Muscle layer of duodenum (tissue), 2 donors: ENCODE results near the gene WDR70.
"Not testable (repeated sequence)": the region's sequence is repeated elsewhere in the genome, so short reads cannot be mapped to it uniquely, and the experiment has no call there.

Experiments used
- H3K27ac ChIP-seq: one replicate; pipeline ENCODE4 v1.7.0; 2013; ENCODE audit warnings: mild to moderate bottlenecking, low read length
- H3K27me3 ChIP-seq: one replicate; pipeline ENCODE4 v1.7.0; 2013; ENCODE audit warnings: low read depth, mild to moderate bottlenecking, control low read depth, low read length
- H3K36me3 ChIP-seq, 2 donors: one replicate each; pipeline ENCODE4 v1.7.0; 2013; ENCODE audit warnings: low read length in 2 of 2, control low read depth in 1 of 2, mild to moderate bottlenecking in 1 of 2; ENCODE audit not compliant: insufficient read depth in 2 of 2, control insufficient read depth in 1 of 2
- H3K4me1 ChIP-seq, 2 donors: one replicate each; pipeline ENCODE4 v1.7.0; 2013; ENCODE audit warnings: low read length in 2 of 2, mild to moderate bottlenecking in 2 of 2, control low read depth in 1 of 2, moderate library complexity in 1 of 2; ENCODE audit not compliant: insufficient read depth in 2 of 2, control insufficient read depth in 1 of 2
- H3K4me3 ChIP-seq, 2 donors: one replicate each; pipeline ENCODE4 v1.7.0; 2013; ENCODE audit warnings: low read length in 2 of 2, low read depth in 1 of 2, mild to moderate bottlenecking in 1 of 2
- H3K9me3 ChIP-seq, 2 donors: one replicate each; pipeline ENCODE4 v1.7.0; 2013; ENCODE audit warnings: low read length in 2 of 2, control low read depth in 1 of 2, mild to moderate bottlenecking in 1 of 2; ENCODE audit not compliant: control insufficient read depth in 1 of 2
- donor health status: healthy.

Gene WDR70

DNA sequence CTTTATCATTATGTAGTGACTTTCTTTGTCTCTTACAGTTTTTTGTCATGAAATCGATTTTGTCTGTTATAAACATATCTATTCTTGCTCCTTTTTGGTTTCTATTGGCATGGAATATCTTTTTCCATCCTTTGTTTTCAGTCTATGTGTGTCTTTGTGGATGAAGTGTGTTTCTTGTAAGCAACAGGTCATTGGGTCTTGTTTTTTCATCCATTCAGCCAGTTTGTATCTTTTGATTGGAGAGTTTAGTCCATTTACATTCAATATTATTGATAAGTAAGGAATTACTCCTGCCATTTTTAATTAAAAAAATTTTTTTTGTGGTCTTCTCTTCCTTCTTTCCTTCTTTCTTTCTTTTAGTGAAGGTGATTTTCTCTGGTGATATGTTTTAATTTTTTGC lies 266.6 kb downstream of the WDR70 start:
- Histone ChIP-seq H3K36me3 (no peaks in the 10 kb centered on the region), H3K27me3 (no peaks in the 10 kb centered on the region), H3K9me3 (peaks cover 0 to 8% of the 10 kb centered on the region in 2 donors), H3K4me3 (no peak overlapping the region), H3K27ac (no peak overlapping the region), H3K4me1 (no peaks in the 10 kb centered on the region)

- H3K4me1 ChIP-seq, H3K36me3 ChIP-seq, H3K27ac ChIP-seq, H3K4me3 ChIP-seq, H3K9me3 ChIP-seq, H3K27me3 ChIP-seq: not testable (repeated sequence)
Measured at GRCh38 chr5:37654566-37654965, 275.4 kb downstream of the WDR70 start.

GRCh38 chr5:37657046-37657445 lies 277.9 kb downstream of the WDR70 start:
- H3K9me3 ChIP-seq = peaks cover 0 to 9% of the 10 kb centered on the region in 2 donors
- no peaks in the 10 kb centered on the region for H3K36me3 ChIP-seq
- H3K4me3 ChIP-seq = no peak overlapping the region
- H3K27me3 ChIP-seq = no peaks in the 10 kb centered on the region
- peaks cover 0 to 10% of the 10 kb centered on the region in 2 donors for H3K4me1 ChIP-seq
- H3K27ac ChIP-seq = no peak overlapping the region

GRCh38 chr5:37658440-37658839 lies 279.3 kb downstream of the WDR70 start:
- peaks cover 0 to 9% of the 10 kb centered on the region in 2 donors for H3K9me3 ChIP-seq
- H3K27me3 ChIP-seq = no peaks in the 10 kb centered on the region
- H3K36me3 ChIP-seq = no peaks in the 10 kb centered on the region
- no peak overlapping the region for H3K4me3 ChIP-seq
- H3K4me1 ChIP-seq = peaks cover 0 to 11% of the 10 kb centered on the region in 2 donors
- H3K27ac ChIP-seq = no peak overlapping the region

DNA sequence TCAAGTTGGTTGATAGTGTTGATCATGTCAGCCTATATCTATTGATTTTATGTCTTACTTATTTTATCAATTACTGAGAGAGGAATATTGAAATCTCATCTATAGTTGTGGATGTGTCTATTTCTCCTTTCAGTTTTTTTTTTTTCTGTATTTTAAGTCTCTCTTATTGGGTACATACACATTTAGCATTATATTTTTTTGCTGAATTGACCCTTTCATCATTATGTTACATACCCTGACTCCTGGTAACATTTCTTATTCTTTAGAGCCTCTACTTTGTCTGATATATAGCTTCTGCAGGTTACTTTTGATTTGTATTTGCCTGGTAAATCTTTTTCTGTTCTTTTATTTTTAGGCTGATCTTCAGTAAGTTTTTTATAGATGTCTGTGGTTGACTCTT lies 281.2 kb downstream of the WDR70 start:
- peaks cover 3 to 14% of the 10 kb centered on the region in 2 donors for H3K4me1 ChIP-seq

GRCh38 chr5:37661227-37661920 lies 282.3 kb downstream of the WDR70 start:
- H3K27ac ChIP-seq = no peak overlapping the region
- no peak overlapping the region for H3K4me3 ChIP-seq
- no peaks in the 10 kb centered on the region for H3K36me3 ChIP-seq
- peaks cover 6 to 22% of the 10 kb centered on the region in 2 donors for H3K4me1 ChIP-seq
- no peaks in the 10 kb centered on the region for H3K9me3 ChIP-seq
- H3K27me3 ChIP-seq = no peaks in the 10 kb centered on the region

More for the DNA sequence above, 281.2 kb downstream of the WDR70 start:
- H3K36me3 ChIP-seq = no peaks in the 10 kb centered on the region
- H3K27ac ChIP-seq = no peak overlapping the region
- no peak overlapping the region for H3K4me3 ChIP-seq
- no peaks in the 10 kb centered on the region for H3K27me3 ChIP-seq
- H3K9me3 ChIP-seq = no peaks in the 10 kb centered on the region

- Histone ChIP-seq H3K9me3 (no peaks in the 10 kb centered on the region), H3K27ac (no peak overlapping the region), H3K4me3 (no peak overlapping the region), H3K36me3 (no peaks in the 10 kb centered on the region), H3K27me3 (no peaks in the 10 kb centered on the region), H3K4me1 (peaks cover 6 to 23% of the 10 kb centered on the region in 2 donors)
Measured at GRCh38 chr5:37661951-37662350, 282.8 kb downstream of the WDR70 start.

DNA sequence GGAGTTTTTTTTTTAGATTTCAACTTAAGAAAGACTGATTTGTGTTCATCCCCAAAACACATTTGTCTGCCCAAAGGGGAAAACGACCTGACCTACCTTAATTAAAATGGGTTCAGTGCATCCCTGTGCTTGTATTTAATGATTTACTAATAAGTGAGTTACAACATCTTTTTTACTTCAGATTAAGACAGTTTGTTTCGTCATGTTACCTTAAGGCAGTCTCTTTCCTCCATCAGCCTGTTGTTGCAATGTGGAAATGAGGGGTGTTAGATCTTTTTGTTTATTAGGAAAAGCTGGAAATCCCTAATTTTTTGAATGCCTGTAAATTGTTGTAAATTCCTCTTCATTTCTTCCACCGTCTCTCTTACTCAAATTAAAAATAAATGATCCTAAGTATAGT lies 283.2 kb downstream of the WDR70 start:
- no peak overlapping the region for H3K4me3 ChIP-seq
- H3K4me1 ChIP-seq = peaks cover 6 to 24% of the 10 kb centered on the region in 2 donors
- no peaks in the 10 kb centered on the region for H3K27me3 ChIP-seq
- no peak overlapping the region for H3K27ac ChIP-seq
- H3K9me3 ChIP-seq = no peaks in the 10 kb centered on the region
- no peaks in the 10 kb centered on the region for H3K36me3 ChIP-seq

DNA sequence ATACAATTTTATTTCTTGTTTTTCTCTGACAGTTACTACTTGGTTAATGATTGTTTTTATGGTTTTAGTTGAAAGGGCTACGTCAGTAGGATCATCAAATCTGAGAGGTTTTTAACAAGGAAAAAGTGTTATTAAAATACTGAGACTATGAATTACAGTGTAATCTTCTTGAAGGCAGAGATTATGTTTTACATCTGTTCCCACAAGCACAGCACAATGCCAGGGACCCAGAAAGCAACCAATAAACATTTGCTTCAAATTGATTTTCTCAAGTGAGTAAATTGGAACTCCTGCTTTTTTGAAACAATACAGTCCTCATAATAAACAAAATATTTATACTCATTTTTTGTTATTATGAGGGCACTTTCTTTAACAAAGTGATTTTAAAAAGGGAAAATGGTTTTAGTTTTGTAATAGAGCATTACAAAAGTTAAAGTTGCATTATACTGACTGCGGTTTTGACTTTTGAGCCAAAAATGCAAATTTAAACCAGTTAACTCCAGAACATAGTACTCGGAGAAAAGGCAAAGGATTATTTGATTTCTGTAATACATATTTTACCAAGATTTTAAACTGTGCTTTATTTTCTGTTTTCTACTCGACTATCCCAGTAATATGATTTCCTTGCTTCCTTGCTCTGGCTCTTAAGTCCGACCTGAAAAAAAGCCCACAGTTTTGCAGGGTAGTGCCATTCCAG lies 283.8 kb downstream of the WDR70 start:
- no peaks in the 10 kb centered on the region for H3K36me3 ChIP-seq
- H3K9me3 ChIP-seq = no peaks in the 10 kb centered on the region
- H3K4me3 ChIP-seq = no peak overlapping the region
- H3K27me3 ChIP-seq = no peaks in the 10 kb centered on the region
- no peak overlapping the region for H3K27ac ChIP-seq
- H3K4me1 ChIP-seq = peaks cover 6 to 28% of the 10 kb centered on the region in 2 donors

- Histone ChIP-seq H3K4me1 (peaks cover 6 to 28% of the 10 kb centered on the region in 2 donors), H3K27me3 (no peaks in the 10 kb centered on the region), H3K4me3 (no peak overlapping the region), H3K36me3 (no peaks in the 10 kb centered on the region), H3K9me3 (no peaks in the 10 kb centered on the region), H3K27ac (no peak overlapping the region)
Measured at GRCh38 chr5:37663538-37663937, 284.4 kb downstream of the WDR70 start.

DNA sequence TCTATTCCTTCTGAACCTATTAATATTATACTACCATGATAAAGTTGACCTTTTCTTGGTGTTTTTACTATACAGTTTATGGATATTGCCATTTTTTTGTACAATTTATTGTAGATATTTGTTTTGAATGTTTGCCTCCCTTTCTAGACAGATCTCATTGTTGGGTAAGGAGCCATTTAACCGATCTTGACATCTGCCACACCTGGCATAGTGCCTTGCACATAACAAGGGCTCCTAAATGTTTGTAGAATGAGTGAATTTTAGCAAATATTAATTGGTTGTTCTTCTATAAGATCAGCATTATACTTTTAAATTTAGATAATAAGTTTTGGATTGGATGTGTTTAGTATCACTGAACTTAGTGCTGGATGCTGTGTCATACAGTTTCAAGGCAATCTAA lies 285.4 kb downstream of the WDR70 start:
- Histone ChIP-seq H3K4me1 (peaks cover 6 to 28% of the 10 kb centered on the region in 2 donors), H3K27ac (no peak overlapping the region), H3K4me3 (no peak overlapping the region), H3K27me3 (no peaks in the 10 kb centered on the region), H3K36me3 (no peaks in the 10 kb centered on the region), H3K9me3 (no peaks in the 10 kb centered on the region)
